MM.1S (cell line): Measurements from ENCODE around the gene FMO3.

Source experiments
- DNase-seq: peaks from one replicate; pipeline ENCODE4 v3.0.0-alpha.2; 2015
- H2AFZ ChIP-seq: fragments of 300-600 bp; sonication (generic); 2 replicates; pipeline ENCODE4 v1.6.0; 2016; ENCODE audit warnings: antibody characterized with exemption, low read length
- H3F3A ChIP-seq: fragments of 300-600 bp; sonication (generic); 2 replicates; pipeline ENCODE4 v1.6.1; 2016; ENCODE audit warnings: mild to moderate bottlenecking, antibody characterized with exemption, low read length, moderate library complexity, mixed read lengths; ENCODE audit not compliant: insufficient read depth
- H3K27ac ChIP-seq: fragments of 300-600 bp; sonication (generic); 2 replicates; pipeline ENCODE4 v1.5.1; 2016; ENCODE audit warnings: mild to moderate bottlenecking, low read length
- H3K27me3 ChIP-seq: fragments of 300-600 bp; sonication (generic); replicated peaks from 2 replicates; pipeline ENCODE4 v1.6.0; 2016; ENCODE audit warnings: low read length; ENCODE audit not compliant: insufficient read depth
- H3K36me3 ChIP-seq: fragments of 300-600 bp; sonication (generic); replicated peaks from 2 replicates; pipeline ENCODE4 v1.6.1; 2016; ENCODE audit warnings: mild to moderate bottlenecking, low read length, mixed read lengths; ENCODE audit not compliant: insufficient read depth
- H3K4me1 ChIP-seq: fragments of 300-600 bp; sonication (generic); 2 replicates; pipeline ENCODE4 v1.6.1; 2016; ENCODE audit warnings: low read length, mixed read lengths
- H3K4me2 ChIP-seq: fragments of 300-600 bp; sonication (generic); 2 replicates; pipeline ENCODE4 v1.6.0; 2016; ENCODE audit warnings: low read depth, low read length
- H3K4me3 ChIP-seq: fragments of 300-600 bp; sonication (generic); 2 replicates; pipeline ENCODE4 v1.5.1; 2016; ENCODE audit warnings: low read length, mixed read lengths
- H3K79me2 ChIP-seq: fragments of 300-600 bp; sonication (generic); 2 replicates; pipeline ENCODE4 v1.6.1; 2016; ENCODE audit warnings: mixed run types, low read length, mixed read lengths
- H3K9ac ChIP-seq: fragments of 300-600 bp; sonication (generic); 2 replicates; pipeline ENCODE4 v1.6.1; 2016; ENCODE audit warnings: low read length, mixed read lengths
- H3K9me2 ChIP-seq: fragments of 300-600 bp; sonication (generic); replicated peaks from 2 replicates; pipeline ENCODE4 v1.6.1; 2016; ENCODE audit warnings: mild to moderate bottlenecking, low read length, mixed read lengths; ENCODE audit not compliant: insufficient read depth
- H3K9me3 ChIP-seq: fragments of 300-600 bp; sonication (generic); replicated peaks from 2 replicates; pipeline ENCODE4 v1.6.1; 2016; ENCODE audit warnings: mild to moderate bottlenecking, low read length, mixed read lengths; ENCODE audit not compliant: insufficient read depth
- H4K20me1 ChIP-seq: fragments of 300-600 bp; sonication (generic); 2 replicates; pipeline ENCODE4 v1.6.1; 2016; ENCODE audit warnings: mild to moderate bottlenecking, low read length, moderate library complexity, mixed read lengths; ENCODE audit not compliant: insufficient read depth
- EZH2 ChIP-seq: fragments of 300-600 bp; sonication (generic); optimal IDR thresholded peaks from 2 replicates; pipeline ENCODE3; 2017; ENCODE audit warnings: low read depth, mild to moderate bottlenecking, antibody characterized with exemption, low read length, mixed read lengths
- EZH2phosphoT487 ChIP-seq: fragments of 300-600 bp; sonication (generic); IDR thresholded peaks from 2 replicates; pipeline ENCODE4 v1.6.1; 2018; ENCODE audit warnings: antibody characterized with exemption, low read length
- TF ChIP-seq, protein P1 (sequence below): fragments of 300-600 bp; sonication (generic); IDR thresholded peaks from 2 replicates; pipeline ENCODE4 v1.5.1; 2016; ENCODE audit warnings: antibody characterized with exemption, low read length, mixed read lengths

FMO3 gene

DNA sequence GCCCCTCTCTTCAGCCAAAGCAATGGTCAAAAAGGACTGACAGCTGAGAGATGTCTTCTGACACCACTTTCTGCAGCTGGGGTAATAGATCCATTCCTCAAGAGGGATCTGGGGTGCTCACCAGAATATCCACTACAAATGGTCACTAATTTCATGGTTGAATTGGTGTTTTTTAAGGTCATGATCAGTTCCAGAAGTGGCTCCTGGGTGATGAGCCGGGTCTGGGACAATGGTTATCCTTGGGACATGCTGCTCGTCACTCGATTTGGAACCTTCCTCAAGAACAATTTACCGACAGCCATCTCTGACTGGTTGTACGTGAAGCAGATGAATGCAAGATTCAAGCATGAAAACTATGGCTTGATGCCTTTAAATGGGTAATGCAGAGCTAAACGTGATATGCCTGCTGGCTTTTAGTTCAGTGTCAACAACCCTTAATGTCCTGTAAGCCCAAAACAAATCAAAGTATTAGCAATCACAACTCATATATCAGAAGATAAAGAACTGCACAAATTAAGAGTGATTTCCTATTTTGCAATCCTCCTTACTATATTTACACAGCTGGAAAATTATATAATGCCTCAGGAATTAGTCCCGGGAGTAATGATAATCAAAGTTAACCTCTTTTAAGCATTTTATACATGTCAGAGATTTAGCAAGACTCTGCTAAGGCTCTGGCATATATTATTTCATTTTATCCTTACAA lies 20.1 kb downstream of the FMO3 start:
- DNase-seq, result no peak
- H3K4me1 ChIP-seq, result no peaks in the 10 kb centered on the region
- no peaks in the 10 kb centered on the region for H3K36me3 ChIP-seq
- H3K9me3 ChIP-seq, result no peaks in the 10 kb centered on the region
- TF ChIP-seq EZH2 (no peak), EZH2phosphoT487 (no peak)
- TF ChIP-seq, protein P1, sequence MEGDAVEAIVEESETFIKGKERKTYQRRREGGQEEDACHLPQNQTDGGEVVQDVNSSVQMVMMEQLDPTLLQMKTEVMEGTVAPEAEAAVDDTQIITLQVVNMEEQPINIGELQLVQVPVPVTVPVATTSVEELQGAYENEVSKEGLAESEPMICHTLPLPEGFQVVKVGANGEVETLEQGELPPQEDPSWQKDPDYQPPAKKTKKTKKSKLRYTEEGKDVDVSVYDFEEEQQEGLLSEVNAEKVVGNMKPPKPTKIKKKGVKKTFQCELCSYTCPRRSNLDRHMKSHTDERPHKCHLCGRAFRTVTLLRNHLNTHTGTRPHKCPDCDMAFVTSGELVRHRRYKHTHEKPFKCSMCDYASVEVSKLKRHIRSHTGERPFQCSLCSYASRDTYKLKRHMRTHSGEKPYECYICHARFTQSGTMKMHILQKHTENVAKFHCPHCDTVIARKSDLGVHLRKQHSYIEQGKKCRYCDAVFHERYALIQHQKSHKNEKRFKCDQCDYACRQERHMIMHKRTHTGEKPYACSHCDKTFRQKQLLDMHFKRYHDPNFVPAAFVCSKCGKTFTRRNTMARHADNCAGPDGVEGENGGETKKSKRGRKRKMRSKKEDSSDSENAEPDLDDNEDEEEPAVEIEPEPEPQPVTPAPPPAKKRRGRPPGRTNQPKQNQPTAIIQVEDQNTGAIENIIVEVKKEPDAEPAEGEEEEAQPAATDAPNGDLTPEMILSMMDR, result no peak
- H3F3A ChIP-seq, result no peaks in the 10 kb centered on the region
- H3K4me3 ChIP-seq, result no peak overlapping the region
- no peaks in the 10 kb centered on the region for H3K79me2 ChIP-seq
- H3K9me2 ChIP-seq, result no peaks in the 10 kb centered on the region
- no peaks in the 10 kb centered on the region for H3K27me3 ChIP-seq
- no peak overlapping the region for H2AFZ ChIP-seq
- H3K27ac ChIP-seq, result no peak overlapping the region
- H4K20me1 ChIP-seq, result no peaks in the 10 kb centered on the region
- no peak overlapping the region for H3K9ac ChIP-seq
- H3K4me2 ChIP-seq, result no peak overlapping the region

DNA sequence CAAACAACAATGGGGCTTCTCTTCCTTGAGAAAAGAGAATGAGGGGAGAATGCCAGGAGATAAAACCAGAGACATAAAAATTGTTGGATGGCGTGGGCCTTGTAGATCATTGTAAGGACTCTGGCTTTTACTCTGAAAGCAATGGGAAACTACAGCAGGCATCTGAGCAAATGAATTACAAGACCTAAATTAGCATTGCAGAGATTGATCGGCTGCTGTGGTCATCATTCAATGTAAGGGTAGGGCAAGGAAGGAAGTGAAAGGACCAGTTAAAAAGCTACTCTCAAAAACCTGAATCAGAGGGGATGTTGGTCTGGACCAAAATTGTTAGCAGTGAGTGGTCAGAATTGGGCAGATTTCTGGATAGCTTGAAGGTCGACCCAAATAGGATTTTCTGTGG lies 21.4 kb downstream of the FMO3 start:
- no peak overlapping the region for H3K9ac ChIP-seq
- H3K4me1 ChIP-seq, result no peaks in the 10 kb centered on the region
- no peak overlapping the region for H2AFZ ChIP-seq
- no peaks in the 10 kb centered on the region for H4K20me1 ChIP-seq
- no peak overlapping the region for H3K4me2 ChIP-seq
- no peak overlapping the region for H3K4me3 ChIP-seq
- no peaks in the 10 kb centered on the region for H3K27me3 ChIP-seq
- no peaks in the 10 kb centered on the region for H3F3A ChIP-seq
- no peak overlapping the region for H3K27ac ChIP-seq
- no peaks in the 10 kb centered on the region for H3K36me3 ChIP-seq
- no peak for DNase-seq
- H3K79me2 ChIP-seq, result no peaks in the 10 kb centered on the region
- no peaks in the 10 kb centered on the region for H3K9me3 ChIP-seq
- no peaks in the 10 kb centered on the region for H3K9me2 ChIP-seq
- TF ChIP-seq, protein P1, result no peak

DNA sequence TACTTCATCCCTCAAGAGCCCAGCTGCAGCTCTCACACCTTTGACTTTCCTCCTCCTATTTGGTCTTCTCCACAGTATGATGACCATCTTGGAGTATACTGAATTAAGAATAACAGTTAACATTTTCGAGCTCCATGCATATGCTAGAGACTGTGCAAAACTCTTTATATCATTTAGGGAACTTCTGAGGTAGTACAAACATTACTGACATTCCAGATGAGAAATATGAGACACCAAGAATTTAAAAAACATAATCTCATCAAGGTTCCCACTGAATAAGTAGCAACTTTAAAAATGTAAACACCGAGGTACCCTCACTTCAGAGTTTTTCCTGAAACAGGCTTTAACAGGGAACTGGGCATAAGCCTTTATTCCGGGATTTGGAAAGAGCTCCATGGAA lies 22.7 kb downstream of the FMO3 start:
- no peak for TF ChIP-seq EZH2phosphoT487
- TF ChIP-seq, protein P1, result no peak
- H4K20me1 ChIP-seq, result no peaks in the 10 kb centered on the region

More for the DNA sequence above, 22.7 kb downstream of the FMO3 start:
- DNase-seq, result no peak
- no peaks in the 10 kb centered on the region for H3K4me1 ChIP-seq
- H3K27ac ChIP-seq, result no peak overlapping the region
- H3K4me2 ChIP-seq, result no peak overlapping the region
- no peak overlapping the region for H3K9ac ChIP-seq
- H3K4me3 ChIP-seq, result no peak overlapping the region
- no peak overlapping the region for H2AFZ ChIP-seq
- H3K79me2 ChIP-seq, result no peaks in the 10 kb centered on the region
- H3K36me3 ChIP-seq, result no peaks in the 10 kb centered on the region
- no peaks in the 10 kb centered on the region for H3F3A ChIP-seq
- H3K9me3 ChIP-seq, result no peaks in the 10 kb centered on the region
- no peaks in the 10 kb centered on the region for H3K27me3 ChIP-seq
- H3K9me2 ChIP-seq, result no peaks in the 10 kb centered on the region
